DMS53 (cell line): ENCODE measurements around the gene RIPOR3.
"Not testable (repeated sequence)": the region's sequence is repeated elsewhere in the genome, so short reads cannot be mapped to it uniquely, and the experiment has no call there.

Experiments used
- DNase-seq: peaks from one replicate; lab custom pipeline; 2025; lab: John Stamatoyannopoulos, UW

The RIPOR3 gene

GRCh38 chr20:50552979-50553378 lies 138.4 kb downstream of the RIPOR3 start:
- no peak for DNase-seq

DNA sequence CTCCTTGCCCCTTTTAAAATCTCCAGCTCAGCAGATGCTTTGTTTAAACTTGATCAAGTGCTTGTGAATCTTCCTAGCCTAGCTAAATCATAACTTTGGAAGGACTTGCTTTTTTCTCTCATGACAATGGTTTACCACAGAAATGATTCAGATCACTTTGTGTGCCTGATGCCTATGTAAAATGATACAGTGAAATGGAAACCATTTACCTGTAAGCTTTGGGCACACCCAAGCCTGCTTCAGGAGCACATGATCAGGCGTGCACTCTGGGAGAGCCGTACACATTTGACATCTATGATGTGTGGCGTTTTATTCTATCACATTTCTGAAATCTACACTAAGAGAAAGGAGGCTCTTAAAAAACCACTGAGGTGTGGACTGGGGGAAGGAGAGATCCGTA lies 140.1 kb downstream of the RIPOR3 start:
- DNase-seq, result no peak

- DNase-seq, result no peak
These were observed 140.8 kb downstream of the RIPOR3 start for GRCh38 chr20:50550531-50550930.

- no peak for DNase-seq
These were observed 142.9 kb downstream of the RIPOR3 start for GRCh38 chr20:50548396-50548795.

DNA sequence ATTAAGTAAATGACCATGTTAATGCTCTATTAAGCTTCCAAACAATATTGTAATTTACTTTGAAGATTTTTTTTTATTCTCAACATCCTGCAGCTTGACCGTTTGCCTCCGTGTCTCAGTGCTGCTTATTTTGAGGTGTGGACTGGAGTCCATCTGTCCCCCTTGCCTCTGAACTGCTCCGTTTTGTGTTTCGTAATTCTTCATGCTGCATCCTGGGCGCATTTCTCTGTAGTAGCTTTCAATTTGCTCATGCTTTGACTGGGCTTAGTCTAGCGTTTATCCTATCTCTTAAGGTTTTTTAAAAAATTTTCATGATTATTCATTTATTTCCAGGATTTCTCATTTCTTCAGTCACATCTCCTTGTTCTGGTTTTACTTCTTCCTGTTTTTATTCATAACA lies 143.4 kb downstream of the RIPOR3 start:
- DNase-seq, result no peak

DNA sequence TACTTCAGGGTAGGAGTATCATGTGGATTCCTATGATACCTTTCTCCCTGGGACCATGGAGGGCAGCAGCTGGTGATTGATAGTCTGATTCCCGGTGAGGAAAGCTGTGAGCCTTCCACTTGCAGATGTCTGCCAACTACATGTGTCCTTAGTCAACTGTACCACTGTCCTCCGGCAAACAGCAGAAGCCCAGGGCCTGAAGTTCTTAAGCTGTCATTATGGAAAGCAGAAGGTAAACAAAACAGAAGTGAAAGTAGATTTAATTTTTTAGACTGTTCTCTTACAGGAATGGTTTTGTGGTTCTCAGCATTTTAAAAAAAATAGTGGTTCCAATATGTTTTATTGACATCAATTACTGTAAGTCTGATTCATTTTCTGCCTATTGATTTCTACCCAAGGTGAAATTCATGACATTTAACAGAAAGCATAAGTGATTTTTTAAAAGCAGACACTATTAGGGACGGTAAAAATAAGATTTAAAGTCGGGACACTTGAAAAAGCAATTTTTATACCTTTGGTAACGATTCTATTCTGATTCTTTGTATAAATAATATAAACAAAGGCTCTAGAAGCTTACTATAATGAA lies 144.5 kb downstream of the RIPOR3 start:
- DNase-seq, result peak; percentile 10

DNA sequence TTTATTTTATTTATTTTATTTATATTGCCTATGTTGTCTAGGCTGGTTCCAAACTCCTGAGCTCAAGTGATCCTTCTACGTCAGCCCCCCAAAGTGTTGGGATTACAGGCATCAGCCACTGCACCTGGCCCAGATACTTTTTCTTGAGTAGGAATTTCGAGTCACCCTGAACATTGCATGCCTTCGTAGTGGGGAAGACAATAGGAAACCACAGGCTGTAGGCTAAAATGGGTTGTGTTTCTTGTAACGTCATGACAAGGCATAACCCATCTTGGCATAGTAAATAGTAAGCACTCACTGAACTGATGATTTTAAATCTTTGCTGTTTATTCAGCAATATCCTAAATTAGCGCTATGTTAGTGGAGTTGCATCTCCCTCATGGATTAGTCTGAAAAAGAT lies 146.2 kb downstream of the RIPOR3 start:
- no peak for DNase-seq

DNA sequence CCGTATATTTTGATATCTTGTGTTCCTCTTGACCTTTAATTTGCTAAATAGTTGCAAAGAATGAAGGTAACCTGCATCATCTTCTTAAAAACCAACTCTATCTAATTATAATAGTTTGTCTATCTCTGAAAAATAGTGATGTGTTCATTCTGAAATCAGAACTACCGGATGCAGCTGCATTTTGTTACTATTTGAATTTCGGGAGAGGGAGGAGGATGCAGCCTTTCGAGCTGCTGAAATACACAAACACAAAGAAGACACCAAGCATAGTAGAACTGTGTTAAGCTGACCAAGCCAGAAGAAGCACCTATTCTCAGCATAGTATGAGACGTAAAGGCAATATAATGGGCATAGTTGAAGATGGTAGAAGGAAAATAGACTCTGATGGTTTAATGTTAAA lies 148.0 kb downstream of the RIPOR3 start:
- DNase-seq, result no peak

DNA sequence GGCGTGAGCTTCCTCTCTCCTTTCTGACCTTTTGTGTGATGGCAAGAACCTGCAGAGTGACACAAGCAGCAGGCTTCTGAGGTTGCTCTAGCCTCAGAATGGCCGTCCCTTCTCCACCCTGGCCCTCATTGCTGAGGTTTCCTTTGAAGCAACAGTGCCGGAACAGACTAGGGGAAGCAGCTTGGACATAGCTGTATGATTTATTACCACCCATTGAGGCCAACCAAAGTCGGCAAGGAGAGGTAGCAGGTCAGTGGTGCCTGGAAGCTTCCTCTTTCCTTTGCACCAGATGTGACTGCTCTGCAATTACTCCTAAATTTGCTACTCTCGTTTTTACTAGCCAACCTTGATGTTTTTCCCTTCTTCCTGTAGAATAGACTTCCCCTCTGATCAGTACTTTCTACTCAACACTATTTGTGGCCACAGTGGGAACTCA lies 149.7 kb downstream of the RIPOR3 start:
- no peak for DNase-seq

GRCh38 chr20:50540620-50541605 lies 150.4 kb downstream of the RIPOR3 start:
- DNase-seq, result no peak

GRCh38 chr20:50539798-50540197 lies 151.5 kb downstream of the RIPOR3 start:
- DNase-seq, result not testable (repeated sequence)

- DNase-seq, result no peak
These were observed 153.1 kb downstream of the RIPOR3 start for GRCh38 chr20:50538276-50538675.

DNA sequence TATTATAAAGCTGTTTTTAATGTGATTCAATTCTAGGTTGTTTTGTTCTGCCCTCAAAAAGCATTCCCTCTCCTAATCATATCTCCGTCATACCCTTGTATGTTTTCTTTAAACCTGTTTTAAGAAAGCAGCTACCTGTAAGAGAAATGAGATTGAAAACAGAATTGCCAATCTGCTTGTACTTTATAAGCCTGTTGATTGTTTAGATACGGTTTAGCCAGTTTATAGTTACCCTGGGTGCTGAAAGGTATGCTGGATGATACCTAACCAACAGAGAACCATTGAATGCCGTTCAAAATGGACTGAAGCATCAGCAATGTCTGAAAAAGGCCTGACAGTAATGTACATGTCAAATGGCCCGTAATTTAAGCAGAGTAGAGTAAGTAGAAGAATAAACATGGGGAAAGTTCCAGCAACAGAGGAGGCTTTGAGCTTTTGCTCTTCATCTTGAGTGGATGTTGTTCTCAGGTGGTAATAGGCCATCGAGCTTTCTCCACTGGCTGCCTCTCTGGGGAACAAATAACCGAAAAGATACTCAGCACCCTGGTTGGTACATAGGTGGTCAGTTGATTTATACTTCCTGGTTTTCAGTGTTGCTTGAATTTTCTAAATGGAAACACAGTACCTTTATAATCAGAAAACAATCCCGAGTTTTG lies 153.7 kb downstream of the RIPOR3 start:
- no peak for DNase-seq

DNA sequence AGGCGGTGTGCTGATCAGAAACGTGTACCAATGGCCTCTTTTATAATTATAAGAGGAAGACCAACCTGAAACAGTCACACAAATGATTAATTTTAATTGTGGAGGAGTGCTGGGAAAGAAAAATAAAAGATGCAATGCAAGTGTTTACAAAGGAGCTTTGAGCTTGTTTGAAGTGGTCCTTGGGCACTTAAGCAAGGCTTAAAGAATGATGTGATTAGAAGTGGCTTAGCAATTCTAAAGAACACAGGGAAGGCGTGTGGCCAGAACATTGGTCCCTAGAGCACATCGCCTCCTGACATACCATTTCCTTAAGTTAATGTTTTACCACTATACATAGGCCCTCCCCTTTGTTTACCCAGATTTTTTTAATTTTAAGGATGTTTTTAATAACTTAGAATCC lies 155.0 kb downstream of the RIPOR3 start:
- DNase-seq, result peak; percentile 42
